Activated B cell treated with CpG ODN at 0.5 μM for 24 hours (primary cell): ENCODE results near the gene RNASEH2C. TPM values are rescaled to one million over a fixed set of nuclear protein-coding genes. Genes with fewer than 3 reads are reported as not detected.
"Not testable (repeated sequence)": the region's sequence is repeated elsewhere in the genome, so short reads cannot be mapped to it uniquely, and the experiment has no call there.

Source experiments
- ATAC-seq: fragments of 200-7000 bp; cut with Tn5 transposase; one replicate; pipeline ENCODE4 v1.10.0; 2021; ENCODE audit warnings: low read depth, mild to moderate bottlenecking, moderate library complexity
- CTCF ChIA-PET: fragments of 350-600 bp; sonication (Branson Sonifier 250); formaldehyde crosslinking; loops from one replicate; lab custom pipeline; 2021; ENCODE audit warnings: antibody characterized with exemption; lab: Charles Lee
- POLR2A ChIA-PET: fragments of 350-600 bp; sonication (Branson Sonifier 250); formaldehyde crosslinking; loops from one replicate; lab custom pipeline; 2021; ENCODE audit warnings: antibody characterized with exemption; lab: Charles Lee
- DNase-seq: peaks from one replicate; pipeline ENCODE4 v3.0.0; 2022
- H3K27ac Mint-ChIP-seq: one replicate; pipeline ENCODE4 v1.8.0; 2020; ENCODE audit warnings: mixed read lengths
- H3K27me3 Mint-ChIP-seq: one replicate; pipeline ENCODE4 v1.8.0; 2021; ENCODE audit warnings: mixed read lengths
- H3K36me3 Mint-ChIP-seq: one replicate; pipeline ENCODE4 v1.8.0; 2021; ENCODE audit warnings: low read depth, mixed read lengths
- H3K4me1 Mint-ChIP-seq: one replicate; pipeline ENCODE4 v1.8.0; 2021; ENCODE audit warnings: mixed read lengths
- H3K4me3 Mint-ChIP-seq: one replicate; pipeline ENCODE4 v1.8.0; 2020; ENCODE audit warnings: mild to moderate bottlenecking, mixed read lengths
- H3K9me3 Mint-ChIP-seq: one replicate; pipeline ENCODE4 v1.8.0; 2020; ENCODE audit warnings: mixed read lengths
- CTCF ChIP-seq: fragments of 200-600 bp; IDR thresholded peaks from one replicate; pipeline ENCODE4 v1.8.0; 2022; ENCODE audit warnings: antibody characterized with exemption, mild to moderate bottlenecking
- intact Hi-C: fragments of 100-400 bp; cut with micrococcal nuclease; formaldehyde crosslinking; loops from one replicate; pipeline ENCODE4 v1.15.1; 2024
- total RNA-seq: library from RNA; stranded (reverse); gene quantifications from 2 replicates; pipeline ENCODE4 v1.2.3, GENCODE V29; 2022

The RNASEH2C gene
- total RNA-seq, 1 donor from 2014 or later: 85.3 TPM

- Mint-ChIP-seq H3K4me3 (no peak overlapping the region), H3K27me3 (no peaks in the 10 kb centered on the region), H3K27ac (no peak overlapping the region), H3K36me3 (peaks cover 27% of the 10 kb centered on the region), H3K4me1 (peaks cover 34% of the 10 kb centered on the region), H3K9me3 (no peaks in the 10 kb centered on the region)
- intact Hi-C loops: loop anchor here (2.0 to 5.0 kb wide), 2 partner anchors 135 to 558 kb away; partner anchors contain the start of gene RAB1B
- no peak for TF ChIP-seq CTCF
- ChIA-PET POLR2A (interaction anchor here (0.6 kb wide), 2 partner anchors 13 to 179 kb away, joined by 3 to 4 read pairs; partner anchors contain the start of gene FIBP), CTCF (interaction anchor here (0.8 kb wide), 1 partner anchor 119 kb away, joined by 3 read pairs; no protein-coding TSS in a partner anchor)
- no peak for DNase-seq
- no peak for ATAC-seq
Measured at GRCh38 chr11:65709661-65710060, 10.9 kb downstream of the RNASEH2C start.

- no peak for TF ChIP-seq CTCF
- DNase-seq (no peak), ATAC-seq (no peak)
- ChIA-PET POLR2A (no interaction called here), CTCF (no interaction called here)
- intact Hi-C loops: no loop called here
- Mint-ChIP-seq H3K36me3 (peaks cover 15% of the 10 kb centered on the region), H3K9me3 (no peaks in the 10 kb centered on the region), H3K4me3 (no peak overlapping the region), H3K27ac (no peak overlapping the region), H3K27me3 (no peaks in the 10 kb centered on the region), H3K4me1 (peaks cover 25% of the 10 kb centered on the region)
Measured at GRCh38 chr11:65708451-65708850, 12.1 kb downstream of the RNASEH2C start.

GRCh38 chr11:65707002-65707401, 13.6 kb downstream of the RNASEH2C start:
- CTCF ChIA-PET: interaction anchor here (0.9 to 4.2 kb wide), 4 partner anchors 80 to 338 kb away, joined by 3 to 24 read pairs (median 4); partner anchors contain the start of gene CCDC85B
- H3K27ac Mint-ChIP-seq, H3K9me3 Mint-ChIP-seq, intact Hi-C loops, ATAC-seq, H3K27me3 Mint-ChIP-seq, DNase-seq, H3K36me3 Mint-ChIP-seq: not testable (repeated sequence)
- Mint-ChIP-seq H3K4me1 (peaks cover 15% of the 10 kb centered on the region), H3K4me3 (peak overlapping the region; percentile 68)
- POLR2A ChIA-PET: interaction anchor here (0.6 to 1.3 kb wide), 3 partner anchors 13 to 283 kb away, joined by 3 to 6 read pairs (median 3); partner anchors contain the start of gene RNASEH2C

- ChIA-PET POLR2A (interaction anchor here (0.8 to 1.8 kb wide), 5 partner anchors 43 to 265 kb away, joined by 3 to 5 read pairs (median 3); partner anchors contain the start of genes FIBP, RELA and SIPA1), CTCF (interaction anchor here (0.6 to 4.2 kb wide), 10 partner anchors 8 to 185 kb away, joined by 3 to 24 read pairs (median 4); partner anchors contain the start of genes CCDC85B and RELA)
- H3K4me1 Mint-ChIP-seq: peaks cover 12% of the 10 kb centered on the region
- H3K9me3 Mint-ChIP-seq, H3K36me3 Mint-ChIP-seq, H3K27me3 Mint-ChIP-seq, H3K27ac Mint-ChIP-seq: not testable (repeated sequence)
- H3K4me3 Mint-ChIP-seq: peak overlapping the region; percentile 68
- intact Hi-C loops: loop anchor here (1.0 kb wide), 3 partner anchors 80 to 283 kb away; no protein-coding TSS in a partner anchor
- ATAC-seq: peak; percentile 65
- DNase-seq: peak; percentile 66
Measured at GRCh38 chr11:65706303-65706763, 14.3 kb downstream of the RNASEH2C start.

- no peaks in the 10 kb centered on the region for H3K27me3 Mint-ChIP-seq
- ChIA-PET POLR2A (no interaction called here), CTCF (interaction anchor here (1.2 to 4.2 kb wide), 2 partner anchors 77 to 123 kb away, joined by 4 to 24 read pairs; no protein-coding TSS in a partner anchor)
- intact Hi-C loops: no loop called here
- TF ChIP-seq CTCF: no peak
- no peak overlapping the region for H3K4me3 Mint-ChIP-seq
- H3K27ac Mint-ChIP-seq: no peak overlapping the region
- ATAC-seq (no peak), DNase-seq (no peak)
- peaks cover 20% of the 10 kb centered on the region for H3K4me1 Mint-ChIP-seq
- no peaks in the 10 kb centered on the region for H3K9me3 Mint-ChIP-seq
- H3K36me3 Mint-ChIP-seq: no peaks in the 10 kb centered on the region
Measured at GRCh38 chr11:65703846-65704245, 16.8 kb downstream of the RNASEH2C start.

GRCh38 chr11:65701686-65702085, 18.9 kb downstream of the RNASEH2C start:
- no peak overlapping the region for H3K27ac Mint-ChIP-seq
- intact Hi-C loops: no loop called here
- peaks cover 14% of the 10 kb centered on the region for H3K4me1 Mint-ChIP-seq
- H3K9me3 Mint-ChIP-seq: no peaks in the 10 kb centered on the region
- no peak for ATAC-seq
- ChIA-PET CTCF (no interaction called here), POLR2A (no interaction called here)
- DNase-seq: no peak
- H3K4me3 Mint-ChIP-seq: no peak overlapping the region
- no peak for TF ChIP-seq CTCF
- no peaks in the 10 kb centered on the region for H3K27me3 Mint-ChIP-seq
- H3K36me3 Mint-ChIP-seq: no peaks in the 10 kb centered on the region
